Posterior cingulate gyrus (tissue), 11 donors: ENCODE data around the gene MYOD1.

Experiments
- DNase-seq, 10 donors: peaks; one replicate each; pipeline versions ENCODE4 v3.0.0 to v3.0.0-alpha.2; 2020 to 2021; ENCODE audit warnings: mixed read lengths in 3 of 10
- intact Hi-C: fragments of 100-400 bp; cut with DNase I; formaldehyde crosslinking; loops from one replicate; pipeline ENCODE4 v1.15.1; 2023

MYOD1 gene

GRCh38 chr11:17700991-17701390 is 18.4 kb upstream of the MYOD1 start:
- intact Hi-C loops = no loop called here
- no peak for DNase-seq

- intact Hi-C loops = no loop called here
- DNase-seq = no peak
Measured at GRCh38 chr11:17702876-17703275, 16.5 kb upstream of the MYOD1 start.

- intact Hi-C loops = no loop called here
- DNase-seq = no peak
Measured at GRCh38 chr11:17703951-17704350, 15.4 kb upstream of the MYOD1 start.

GRCh38 chr11:17707830-17708229 is 11.5 kb upstream of the MYOD1 start:
- no peak for DNase-seq
- intact Hi-C loops = no loop called here

GRCh38 chr11:17711836-17712235 is 7.5 kb upstream of the MYOD1 start:
- no peak for DNase-seq
- intact Hi-C loops = no loop called here

- intact Hi-C loops = no loop called here
- DNase-seq = peak in 1 of 10 donors; percentile 79
Measured at GRCh38 chr11:17713851-17714250, 5.5 kb upstream of the MYOD1 start.

- peak in 1 of 10 donors; percentile 46 for DNase-seq
- intact Hi-C loops = no loop called here
Measured at GRCh38 chr11:17714356-17714854, 5.0 kb upstream of the MYOD1 start.

GRCh38 chr11:17714870-17715269 is 4.5 kb upstream of the MYOD1 start:
- no peak for DNase-seq
- intact Hi-C loops = no loop called here

GRCh38 chr11:17716807-17717206 is 2.6 kb upstream of the MYOD1 start:
- intact Hi-C loops = no loop called here
- DNase-seq = no peak

GRCh38 chr11:17718015-17718414 is 1.4 kb upstream of the MYOD1 start:
- intact Hi-C loops = no loop called here
- DNase-seq = no peak

GRCh38 chr11:17718510-17718962 is 835 bp upstream of the MYOD1 start:
- intact Hi-C loops = no loop called here
- no peak for DNase-seq

GRCh38 chr11:17719938-17720795 is 796 bp downstream of the MYOD1 start:
- intact Hi-C loops = no loop called here

GRCh38 chr11:17720796-17721171 is 1.4 kb downstream of the MYOD1 start:
- DNase-seq = peak in 2 of 10 donors; percentile 69 to 70
- intact Hi-C loops = no loop called here

More at GRCh38 chr11:17719938-17720795, 796 bp downstream of the MYOD1 start:
- peak in 1 of 10 donors; percentile 78 for DNase-seq

- DNase-seq = peak in 2 of 10 donors; percentile 73 to 78
- intact Hi-C loops = no loop called here
Measured at GRCh38 chr11:17721242-17721999, 2.0 kb downstream of the MYOD1 start.

- DNase-seq = peak in 2 of 10 donors; percentile 84 to 90
- intact Hi-C loops = no loop called here
Measured at GRCh38 chr11:17722000-17722643, 2.8 kb downstream of the MYOD1 start.

- intact Hi-C loops = no loop called here
- DNase-seq = peak in 1 of 10 donors; percentile 35
Measured at GRCh38 chr11:17724020-17724908, 4.9 kb downstream of the MYOD1 start.

- peak in 1 of 10 donors; percentile 16 for DNase-seq
- intact Hi-C loops = no loop called here
Measured at GRCh38 chr11:17725174-17725573, 5.8 kb downstream of the MYOD1 start.

GRCh38 chr11:17730137-17730536 is 10.8 kb downstream of the MYOD1 start:
- DNase-seq = peak in 2 of 10 donors; percentile 4 to 39
- intact Hi-C loops = loop anchor here (2.0 kb wide), 1 partner anchor 131 kb away; no protein-coding TSS in a partner anchor

GRCh38 chr11:17730608-17731462 is 11.5 kb downstream of the MYOD1 start:
- peak; percentile 78 to 98 (median 89) for DNase-seq
- intact Hi-C loops = loop anchor here (1.0 to 2.0 kb wide), 2 partner anchors 132 to 248 kb away; no protein-coding TSS in a partner anchor
